NCI-H1105 treated with DMSO at 0.1 percent for 48 hours (cell line): Measurements from ENCODE around the gene OR8D1.
"Not testable (repeated sequence)": the region's sequence is repeated elsewhere in the genome, so short reads cannot be mapped to it uniquely, and the experiment has no call there.

Experiments
- DNase-seq: peaks from one replicate; lab custom pipeline; 2025; lab: John Stamatoyannopoulos, UW

OR8D1 gene

DNA sequence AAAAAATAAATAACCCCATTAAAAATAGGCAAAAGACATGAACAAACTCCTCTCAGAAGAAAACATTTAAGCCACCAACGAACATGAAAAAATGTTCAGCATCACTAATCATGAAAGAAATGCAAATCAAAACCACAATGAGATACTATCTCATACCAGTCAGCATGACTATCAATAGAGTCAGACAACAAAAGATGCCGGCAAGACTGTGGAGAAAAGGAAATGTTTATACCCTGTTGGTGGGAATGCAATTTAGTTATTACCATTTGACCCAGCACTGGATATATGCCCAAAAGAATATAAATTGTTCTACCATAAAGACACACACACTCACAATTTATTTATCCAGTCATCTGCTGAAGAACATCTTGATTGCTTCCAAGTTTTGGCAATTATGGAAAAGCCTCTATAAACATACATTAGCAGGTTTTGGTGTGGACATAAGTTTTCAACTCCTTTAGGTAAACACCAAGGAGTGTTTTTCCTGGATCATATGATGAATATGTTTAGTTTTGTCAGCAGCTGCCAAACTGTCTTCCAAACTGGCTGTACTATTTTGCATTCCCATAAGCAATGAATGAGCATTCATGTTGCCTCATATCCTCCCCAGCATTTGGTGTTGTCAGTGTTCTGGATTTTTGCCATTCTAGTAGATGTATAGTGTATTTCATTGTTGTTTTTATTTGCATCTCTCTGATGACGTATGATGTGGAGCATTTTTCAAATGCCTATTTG lies 28.0 kb downstream of the OR8D1 start:
- DNase-seq: peak; percentile 62

DNA sequence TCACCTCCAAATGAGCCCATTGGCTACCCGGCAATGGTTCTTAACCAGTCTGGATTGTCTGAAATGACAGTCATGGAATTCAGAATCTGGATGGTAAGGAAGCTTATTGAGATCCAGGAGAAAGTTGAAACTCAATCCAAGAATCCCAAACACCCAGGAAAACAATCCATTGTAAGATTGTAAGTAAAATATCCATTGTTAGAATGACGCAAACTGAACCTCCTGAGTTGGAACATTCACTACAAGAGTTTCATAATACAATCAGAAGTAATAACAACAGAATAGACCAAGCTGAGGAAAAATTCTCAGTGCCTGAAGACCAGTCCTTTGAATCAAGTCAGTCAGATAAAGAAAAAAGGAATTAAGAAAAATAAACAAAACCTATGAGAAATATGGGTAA lies 35.5 kb downstream of the OR8D1 start:
- no peak for DNase-seq

DNA sequence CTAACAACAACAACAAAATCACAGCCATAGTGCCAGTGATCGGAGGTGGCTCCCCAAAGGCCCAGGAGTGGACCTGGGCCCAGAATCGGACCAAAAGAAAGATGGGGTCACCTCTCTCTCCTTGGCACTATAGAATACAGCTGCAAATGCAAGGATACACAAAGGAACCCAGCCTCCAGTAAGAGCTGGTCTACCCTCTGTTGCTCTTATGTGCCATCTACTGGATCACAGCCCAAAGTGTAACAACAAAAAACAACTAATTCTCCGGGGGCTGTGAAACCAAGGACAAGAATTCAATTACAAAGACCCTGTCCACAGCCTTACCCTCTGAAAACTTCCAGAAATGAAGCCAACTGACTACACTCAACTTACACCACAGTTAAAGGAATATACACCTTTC lies 35.9 kb downstream of the OR8D1 start:
- no peak for DNase-seq

DNA sequence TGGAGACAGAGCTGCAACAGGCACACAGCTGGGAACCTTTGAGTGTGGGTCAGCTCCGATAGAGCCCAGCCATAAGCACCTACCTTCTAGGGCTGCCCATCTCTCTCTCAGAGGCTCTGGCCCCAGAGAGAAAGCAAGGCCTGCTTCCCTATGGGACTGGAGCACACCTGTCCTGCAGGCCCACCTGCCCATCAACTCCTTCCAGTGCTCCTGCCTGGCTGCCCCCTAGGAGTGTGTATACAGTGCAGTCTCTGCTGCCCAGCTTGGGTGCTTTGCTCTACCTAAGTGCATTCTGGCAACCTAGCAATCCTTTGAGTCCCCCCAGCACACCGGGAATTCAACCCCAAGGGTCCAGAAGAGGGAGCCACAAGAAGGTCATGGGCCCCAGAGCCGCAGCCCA lies 36.5 kb downstream of the OR8D1 start:
- DNase-seq: no peak

DNA sequence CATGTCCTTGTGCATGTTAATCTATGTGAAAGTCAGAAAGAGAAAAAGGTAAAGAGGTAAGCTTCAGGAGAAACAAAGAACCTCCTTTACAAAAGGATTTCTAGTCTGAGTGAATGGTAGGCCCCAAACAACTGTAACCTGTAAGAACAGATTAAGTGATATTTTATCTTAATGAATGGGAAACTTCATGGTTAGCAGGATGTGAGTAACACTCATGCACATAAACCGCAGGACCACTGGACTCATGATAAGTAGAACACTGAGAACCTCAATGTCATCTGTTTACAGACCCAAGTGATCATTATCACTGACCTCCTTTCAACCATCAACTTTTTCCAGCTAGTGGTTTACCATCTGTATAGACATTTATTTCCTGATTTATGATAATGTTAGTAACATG lies 37.7 kb downstream of the OR8D1 start:
- DNase-seq: no peak

DNA sequence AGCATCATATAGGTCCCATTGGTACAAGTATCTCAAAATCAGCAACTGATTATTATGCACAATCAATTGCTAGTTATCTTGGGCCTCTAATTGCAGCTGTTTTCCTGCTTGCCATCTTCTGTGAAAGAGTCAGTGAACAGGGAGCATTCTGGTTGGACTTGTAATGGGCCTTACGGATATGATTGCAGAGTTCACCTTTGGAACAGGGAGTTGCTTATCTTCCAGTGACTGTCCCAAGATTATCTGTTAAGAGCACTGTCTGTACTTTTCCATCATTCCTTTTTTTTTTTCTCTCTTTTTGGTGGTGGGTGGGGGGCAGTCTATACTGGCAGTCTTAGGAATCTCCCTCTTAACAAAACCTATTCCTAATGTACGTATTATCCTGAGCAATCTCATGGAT lies 39.7 kb downstream of the OR8D1 start:
- no peak for DNase-seq

DNA sequence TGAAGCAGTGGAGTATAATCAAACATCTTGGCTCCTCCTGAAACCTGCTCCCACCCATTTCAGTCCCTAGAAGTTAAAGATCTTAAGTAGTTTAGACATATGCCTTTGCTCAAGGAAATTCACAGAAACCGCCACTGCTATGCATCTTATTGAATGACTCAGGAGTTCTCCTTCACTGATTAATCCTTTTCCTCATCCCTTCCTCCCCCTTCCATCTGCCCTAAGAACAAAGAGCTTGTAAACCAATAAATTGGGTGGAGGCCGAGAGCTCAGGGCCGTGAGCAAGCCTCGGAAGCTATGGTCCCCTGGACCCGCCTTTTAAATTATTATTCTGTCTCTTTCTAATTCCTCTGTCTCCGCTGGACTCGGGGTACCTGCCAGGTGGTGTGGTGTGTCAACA lies 42.9 kb downstream of the OR8D1 start:
- not testable (repeated sequence) for DNase-seq

DNA sequence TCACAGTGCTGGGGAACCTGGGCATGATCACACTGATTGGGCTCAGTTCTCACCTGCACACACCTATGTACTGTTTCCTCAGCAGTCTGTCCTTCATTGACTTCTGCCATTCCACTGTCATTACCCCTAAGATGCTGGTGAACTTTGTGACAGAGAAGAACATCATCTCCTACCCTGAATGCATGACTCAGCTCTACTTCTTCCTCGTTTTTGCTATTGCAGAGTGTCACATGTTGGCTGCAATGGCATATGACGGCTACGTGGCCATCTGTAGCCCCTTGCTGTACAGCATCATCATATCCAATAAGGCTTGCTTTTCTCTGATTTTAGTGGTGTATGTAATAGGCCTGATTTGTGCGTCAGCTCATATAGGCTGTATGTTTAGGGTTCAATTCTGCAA lies 48.7 kb downstream of the OR8D1 start:
- DNase-seq: not testable (repeated sequence)

DNA sequence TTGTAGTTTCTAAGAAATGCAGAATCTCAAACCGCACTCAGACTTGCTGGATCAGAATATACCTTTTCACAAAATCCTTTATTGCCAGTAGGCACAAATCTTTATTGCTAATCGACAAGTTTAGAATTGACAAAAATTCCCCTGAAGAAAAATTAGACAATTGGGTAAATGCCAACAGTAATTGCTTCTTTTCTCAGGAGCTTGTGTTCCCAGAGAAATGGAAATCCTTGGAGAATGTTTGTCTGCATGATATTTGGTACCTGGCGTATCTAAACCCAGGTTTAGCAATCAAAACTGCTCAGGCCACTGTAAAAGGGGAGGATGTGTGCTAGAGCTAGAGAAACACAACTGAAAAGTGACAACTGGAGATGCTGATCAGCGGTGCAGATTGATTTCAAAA lies 57.7 kb downstream of the OR8D1 start, which contains the start of gene OR8G5:
TSS of gene OR8G5 (plus strand) at position 301 of the 400 bp plus-strand sequence. CDS start 8,556 bp downstream, outside the sequence.
- no peak for DNase-seq
